Adipose tissue (tissue), 3 donors: ENCODE results near the gene GPX2. TPM values are rescaled to one million over a fixed set of nuclear protein-coding genes. Genes with fewer than 3 reads are reported as not detected.

ENCODE experiments used
- polyA plus RNA-seq, 3 donors: library from polyadenylated mRNA; stranded (reverse); fragments of 200-250 nt; gene quantifications; one replicate each; pipeline ENCODE4 v1.2.3, GENCODE V29; 2013
- donor health status: healthy with polysubstance abuse.
- donor health status: Bipolar disorder and iron deficiency.
- donor health status: healthy.

The GPX2 gene
- polyA plus RNA-seq, 3 donors, result 2.9 to 24.8 (median 3.3) TPM

Other genes starting within 250 kb of the GPX2 start
- gene PLEKHG3, start 238.3 kb downstream of the GPX2 start, polyA plus RNA-seq, result 10 to 100 TPM; 17.8 to 23.5 (median 21.3) TPM
- 1 to 10 TPM; 1.1 to 3.0 (median 2.5) TPM for gene SPTB, start 62.8 kb downstream of the GPX2 start, polyA plus RNA-seq
- gene CHURC1, start 28.3 kb downstream of the GPX2 start, polyA plus RNA-seq, result 10 to 100 TPM; 20.3 to 52.4 (median 46.9) TPM
- 1 to 10 TPM; 1.8 to 6.5 (median 4.0) TPM for gene RAB15, start 29.6 kb upstream of the GPX2 start, polyA plus RNA-seq
- 10 to 100 TPM in 1 of 3 donors, 1 to 10 TPM in 2; 6.8 to 10.7 (median 7.2) TPM for gene FNTB, start 44.1 kb upstream of the GPX2 start, polyA plus RNA-seq
- gene MAX, start 159.8 kb upstream of the GPX2 start, polyA plus RNA-seq, result 10 to 100 TPM; 15.1 to 71.4 (median 35.3) TPM